Vagina (tissue), 2 donors: Measurements from ENCODE around the gene ARHGAP24. TPM values are rescaled to one million over a fixed set of nuclear protein-coding genes. Genes with fewer than 3 reads are reported as not detected.

Source experiments
- DNase-seq, 2 donors: peaks; one replicate each; pipeline ENCODE4 v3.0.0-alpha.2; 2017; ENCODE audit errors: extremely low spot score in 2 of 2
- H3K27ac ChIP-seq: fragments of 200-600 bp; sonication (generic); one replicate; pipeline ENCODE4 v1.5.1; 2019
- H3K27me3 ChIP-seq: fragments of 200-600 bp; sonication (generic); one replicate; pipeline ENCODE4 v1.5.1; 2019
- H3K36me3 ChIP-seq, 2 donors: fragments of 200-600 bp; sonication (generic); one replicate each; pipeline ENCODE4 v1.5.1; 2017 to 2019
- H3K4me1 ChIP-seq: fragments of 200-600 bp; sonication (generic); one replicate; pipeline ENCODE4 v1.5.1; 2019
- H3K4me3 ChIP-seq, 2 donors: fragments of 200-600 bp; sonication (generic); 1 replicate in 1 of 2; 2 replicates in 1 of 2; pipeline ENCODE4 v1.5.1; 2016 to 2019
- H3K9me3 ChIP-seq: fragments of 200-600 bp; sonication (generic); one replicate; pipeline ENCODE4 v1.5.1; 2019
- CTCF ChIP-seq, 3 experiments: fragments of 450-650 bp in 2 of 3; fragments of 200-600 bp in 1 of 3; sonication (generic) in 1 of 3; IDR thresholded peaks; one replicate each; pipeline ENCODE4 v1.5.1; 2017 to 2019; ENCODE audit warnings: antibody characterized with exemption in 3 of 3, mild to moderate bottlenecking in 2 of 3, moderate library complexity in 2 of 3
- POLR2A ChIP-seq, 2 donors: fragments of 450-650 bp; IDR thresholded peaks; one replicate each; pipeline ENCODE4 v1.6.1; 2017; ENCODE audit warnings: antibody characterized with exemption in 2 of 2, mild to moderate bottlenecking in 2 of 2, moderate library complexity in 2 of 2
- POLR2AphosphoS5 ChIP-seq, 2 donors: sonication (generic); formaldehyde crosslinking; IDR thresholded peaks; one replicate each; pipeline ENCODE4 v1.9.0; 2017; ENCODE audit warnings: antibody characterized with exemption in 2 of 2, mild to moderate bottlenecking in 2 of 2, low read depth in 1 of 2; ENCODE audit not compliant: insufficient read depth in 1 of 2
- intact Hi-C: fragments of 100-400 bp; cut with DNase I; formaldehyde crosslinking; loops from one replicate; pipeline ENCODE4 v1.15.1; 2023
- total RNA-seq: library from RNA; depleted of rRNA; stranded (reverse); fragments of >200 nt; gene quantifications from one replicate; pipeline ENCODE4 v1.2.3, GENCODE V29; 2016

The ARHGAP24 gene
- total RNA-seq, 1 donor from 2014 or later = 40.0 TPM

GRCh38 chr4:85474356-85474755 lies 594 bp upstream of the ARHGAP24 start:
- no peaks in the 10 kb centered on the region for H3K9me3 ChIP-seq
- H3K4me3 ChIP-seq = peak overlapping the region; percentile 59 to 60
- no peak for TF ChIP-seq POLR2AphosphoS5 (IDR thresholded peaks at IDR 0.05; ENCODE audit: insufficient read depth in 1 of 2, low read depth in 1 of 2)
- TF ChIP-seq CTCF (IDR thresholded peaks at IDR 0.05) = no peak
- TF ChIP-seq POLR2A (IDR thresholded peaks at IDR 0.05) = no peak
- no peaks in the 10 kb centered on the region for H3K4me1 ChIP-seq
- no peaks in the 10 kb centered on the region for H3K27me3 ChIP-seq
- intact Hi-C loops = no loop called here
- H3K36me3 ChIP-seq = no peaks in the 10 kb centered on the region
- no peak for DNase-seq
- H3K27ac ChIP-seq = peak overlapping the region; percentile 60

GRCh38 chr4:85475631-85476233 lies 782 bp downstream of the ARHGAP24 start:
- intact Hi-C loops = no loop called here
- H3K27me3 ChIP-seq = no peaks in the 10 kb centered on the region
- no peaks in the 10 kb centered on the region for H3K9me3 ChIP-seq
- peak overlapping the region; percentile 60 for H3K27ac ChIP-seq
- no peaks in the 10 kb centered on the region for H3K36me3 ChIP-seq
- peak overlapping the region; percentile 59 to 60 for H3K4me3 ChIP-seq
- no peaks in the 10 kb centered on the region for H3K4me1 ChIP-seq
- TF ChIP-seq POLR2AphosphoS5 (IDR thresholded peaks at IDR 0.05; ENCODE audit: insufficient read depth in 1 of 2, low read depth in 1 of 2) (no peak), CTCF (IDR thresholded peaks at IDR 0.05) (no peak), POLR2A (IDR thresholded peaks at IDR 0.05) (no peak)
- DNase-seq = no peak

- Histone ChIP-seq H3K4me3 (peak overlapping the region in 1 of 2 donors; percentile 59), H3K27me3 (no peaks in the 10 kb centered on the region), H3K4me1 (no peaks in the 10 kb centered on the region), H3K9me3 (no peaks in the 10 kb centered on the region), H3K27ac (no peak overlapping the region), H3K36me3 (no peaks in the 10 kb centered on the region)
- no peak for DNase-seq
- intact Hi-C loops = no loop called here
- no peak for TF ChIP-seq POLR2A (IDR thresholded peaks at IDR 0.05)
- TF ChIP-seq CTCF (IDR thresholded peaks at IDR 0.05) = no peak
- no peak for TF ChIP-seq POLR2AphosphoS5 (IDR thresholded peaks at IDR 0.05; ENCODE audit: insufficient read depth in 1 of 2, low read depth in 1 of 2)
These were observed 1.4 kb downstream of the ARHGAP24 start for GRCh38 chr4:85476381-85476780.

GRCh38 chr4:85477534-85477933 lies 2.6 kb downstream of the ARHGAP24 start:
- Histone ChIP-seq H3K4me1 (no peaks in the 10 kb centered on the region), H3K36me3 (no peaks in the 10 kb centered on the region), H3K27me3 (no peaks in the 10 kb centered on the region), H3K27ac (no peak overlapping the region), H3K9me3 (no peaks in the 10 kb centered on the region), H3K4me3 (no peak overlapping the region)
- DNase-seq = no peak
- TF ChIP-seq CTCF (IDR thresholded peaks at IDR 0.05) = no peak
- TF ChIP-seq POLR2A (IDR thresholded peaks at IDR 0.05) = no peak
- TF ChIP-seq POLR2AphosphoS5 (IDR thresholded peaks at IDR 0.05; ENCODE audit: insufficient read depth in 1 of 2, low read depth in 1 of 2) = no peak
- intact Hi-C loops = no loop called here

GRCh38 chr4:85478576-85478975 lies 3.6 kb downstream of the ARHGAP24 start:
- no peak for DNase-seq
- TF ChIP-seq POLR2A (IDR thresholded peaks at IDR 0.05) (no peak), POLR2AphosphoS5 (IDR thresholded peaks at IDR 0.05; ENCODE audit: insufficient read depth in 1 of 2, low read depth in 1 of 2) (no peak), CTCF (IDR thresholded peaks at IDR 0.05) (no peak)
- Histone ChIP-seq H3K4me3 (no peak overlapping the region), H3K27me3 (no peaks in the 10 kb centered on the region), H3K36me3 (no peaks in the 10 kb centered on the region), H3K9me3 (no peaks in the 10 kb centered on the region), H3K4me1 (no peaks in the 10 kb centered on the region), H3K27ac (no peak overlapping the region)
- intact Hi-C loops = no loop called here
